HG03432 (cell line): ENCODE results near the gene FLCN.

Source experiments
- ATAC-seq: cut with Tn5 transposase; IDR thresholded peaks from one replicate; pipeline ENCODE4 v1.9.1; 2021; ENCODE audit warnings: mild to moderate bottlenecking, moderate library complexity; ENCODE audit not compliant: unreplicated experiment

Gene FLCN

DNA sequence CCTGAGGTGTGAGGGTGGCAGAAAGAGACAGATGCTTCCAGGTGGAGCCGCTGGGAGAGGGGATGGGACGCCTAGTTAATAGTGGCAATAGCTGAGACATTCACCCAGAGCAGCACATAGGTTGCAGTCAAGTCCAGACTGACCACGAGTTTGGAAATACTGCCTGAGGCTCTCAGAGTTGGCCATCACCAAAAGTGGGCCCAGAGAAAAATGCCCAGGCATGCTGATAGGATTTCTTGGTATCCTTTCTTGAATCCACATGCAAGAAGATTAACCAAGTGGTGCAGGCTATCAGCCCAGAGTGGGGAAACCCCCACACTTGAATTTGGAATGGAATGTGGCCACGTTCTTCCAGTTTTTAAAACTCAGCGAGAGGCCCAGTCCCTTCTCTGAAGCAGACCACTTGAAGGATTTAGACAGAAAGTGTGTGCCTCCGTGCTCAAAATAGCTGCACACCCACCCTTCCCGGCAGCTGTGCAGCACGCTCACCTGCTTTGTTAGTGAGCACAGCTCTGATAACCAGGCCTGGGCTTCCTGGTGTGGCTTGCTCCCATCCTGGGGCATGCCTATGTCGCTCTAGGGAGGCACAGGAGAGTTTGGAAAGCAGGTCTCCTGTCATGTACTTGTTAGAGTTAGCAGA lies 66.5 kb downstream of the FLCN start:
- no peak for ATAC-seq

GRCh38 chr17:17169396-17169795 lies 67.6 kb downstream of the FLCN start:
- ATAC-seq = no peak

GRCh38 chr17:17168401-17168800 lies 68.6 kb downstream of the FLCN start:
- no peak for ATAC-seq

DNA sequence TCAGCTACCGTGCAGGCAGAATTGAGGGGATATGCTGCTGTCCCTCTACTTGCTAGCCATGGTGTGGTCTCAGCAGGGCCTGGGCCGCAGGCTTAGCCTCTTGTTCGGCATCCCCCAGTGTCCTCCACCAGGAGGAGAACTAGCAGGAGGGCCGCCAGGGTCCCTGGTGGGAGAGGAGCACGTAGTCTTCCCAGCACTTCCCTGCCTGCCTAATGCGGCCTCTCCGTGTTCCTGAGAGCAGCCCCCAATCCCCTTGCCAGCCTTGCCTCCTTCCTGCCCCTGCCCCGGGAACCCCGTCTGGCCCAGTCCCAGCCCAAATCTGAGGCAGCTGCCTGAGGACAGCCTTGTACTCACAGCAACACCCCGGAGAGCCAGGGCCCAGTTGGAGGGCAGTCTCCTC lies 69.0 kb downstream of the FLCN start:
- ATAC-seq = no peak

GRCh38 chr17:17167356-17167755 lies 69.6 kb downstream of the FLCN start:
- no peak for ATAC-seq

GRCh38 chr17:17166446-17166845 lies 70.5 kb downstream of the FLCN start:
- ATAC-seq = no peak

GRCh38 chr17:17165666-17166308 lies 71.2 kb downstream of the FLCN start:
- ATAC-seq = no peak

DNA sequence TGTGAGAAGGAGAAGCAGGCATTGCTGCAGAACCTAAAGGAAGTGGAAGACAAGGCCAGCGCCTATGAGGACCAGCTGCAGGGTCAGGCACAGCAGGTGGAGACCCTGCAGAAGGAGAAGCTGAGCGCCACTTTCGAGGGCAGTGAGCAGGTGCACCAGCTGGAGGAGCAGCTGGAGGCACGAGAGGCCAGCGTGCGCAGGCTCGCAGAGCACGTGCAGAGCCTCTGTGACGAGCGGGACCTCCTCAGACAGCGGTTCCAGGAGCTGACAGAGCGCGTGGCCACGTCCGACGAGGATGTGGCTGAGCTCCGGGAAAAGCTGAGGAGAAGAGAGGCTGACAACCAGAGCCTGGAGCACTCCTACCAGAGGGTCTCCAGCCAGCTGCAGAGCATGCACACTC lies 72.3 kb downstream of the FLCN start:
- ATAC-seq = no peak

DNA sequence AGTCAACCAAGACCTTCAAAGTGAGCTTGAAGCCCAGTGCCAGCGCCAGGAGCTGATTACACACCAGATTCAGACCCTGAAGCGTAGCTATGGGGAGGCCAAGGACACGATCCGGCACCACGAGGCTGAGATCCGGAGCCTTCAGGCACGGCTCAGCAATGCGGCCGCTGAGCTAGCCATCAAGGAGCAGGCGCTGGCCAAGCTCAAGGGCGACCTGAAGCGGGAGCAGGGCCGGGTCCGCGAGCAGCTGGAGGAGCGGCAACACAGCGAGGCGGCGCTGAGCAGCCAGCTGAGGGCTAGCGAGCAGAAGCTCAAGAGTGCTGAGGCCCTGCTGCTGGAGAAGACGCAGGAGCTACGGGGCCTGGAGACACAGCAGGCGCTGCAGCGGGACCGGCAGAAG lies 72.8 kb downstream of the FLCN start:
- ATAC-seq = no peak
